GM12878 (cell line): Measurements from ENCODE around the gene NT5DC3.

ENCODE experiments used
- EP300 ChIP-seq, 2 experiments: fragments of 150-350 bp in 1 of 2; IDR thresholded peaks; 2 replicates each; pipeline ENCODE4 v1.6.1; 2011 to 2012; ENCODE audit warnings: low read depth in 2 of 2, low read length in 2 of 2, borderline replicate concordance in 1 of 2, improper control_type of control experiment in 1 of 2, inconsistent platforms in 1 of 2; ENCODE audit not compliant: control insufficient read depth in 1 of 2
- JUNB ChIP-seq: IDR thresholded peaks from 2 replicates; pipeline ENCODE4 v1.6.1; 2016; ENCODE audit warnings: antibody characterized with exemption, mild to moderate bottlenecking
- MYC ChIP-seq: IDR thresholded peaks from 2 replicates; pipeline ENCODE4 v1.6.1; 2011; ENCODE audit warnings: mild to moderate bottlenecking, low read length, moderate library complexity, inconsistent platforms; ENCODE audit not compliant: insufficient read depth, insufficient replicate concordance, insufficient read length, severe bottlenecking
- POLR2A ChIP-seq: IDR thresholded peaks from 2 replicates; pipeline ENCODE4 v1.6.1; 2011; ENCODE audit warnings: low read depth, mild to moderate bottlenecking, low read length
- POLR2AphosphoS5 ChIP-seq: IDR thresholded peaks from 2 replicates; pipeline ENCODE4 v1.6.1; 2011; ENCODE audit warnings: mild to moderate bottlenecking, low read length, inconsistent platforms
- POU2F2 ChIP-seq: IDR thresholded peaks from 3 replicates; pipeline ENCODE4 v1.6.1; 2011; ENCODE audit warnings: low read depth, mild to moderate bottlenecking, low read length, borderline replicate concordance

GRCh38 chr12:103728323-103728722 lies 112.7 kb downstream of the NT5DC3 start:
- TF ChIP-seq JUNB, result no peak
- no peak for TF ChIP-seq POU2F2
- no peak for TF ChIP-seq EP300 (IDR thresholded peaks at IDR 0.05; ENCODE audit: borderline replicate concordance in 1 of 2, control insufficient read depth in 1 of 2, low read depth in 2 of 2, low read length in 2 of 2)
- TF ChIP-seq POLR2A, result no peak
- no peak for TF ChIP-seq POLR2AphosphoS5
- no peak for TF ChIP-seq MYC
